HCT116 (cell line): Measurements from ENCODE around the gene TMCO1. TPM values are rescaled to one million over a fixed set of nuclear protein-coding genes. Genes with fewer than 3 reads are reported as not detected.

Experiments
- ATAC-seq: fragments of 200-7000 bp; cut with Tn5 transposase; 2 replicates; pipeline ENCODE4 v1.9.1; 2020; ENCODE audit warnings: mild to moderate bottlenecking, moderate library complexity
- BruUV-seq: library from RNA; stranded (reverse); fragments of 400-500 nt; replicated peaks from 2 replicates; lab custom pipeline; 2021; lab: Mats Ljungman, UMichigan
- CTCF ChIA-PET: fragments of 300-600 bp; sonication (Branson Sonifier 250); formaldehyde crosslinking; loops from one replicate; lab custom pipeline; 2021; ENCODE audit warnings: antibody characterized with exemption; lab: Charles Lee
- POLR2A ChIA-PET: fragments of 300-600, 350-600 bp; sonication (Branson Sonifier 250); formaldehyde crosslinking; loops from one replicate; lab custom pipeline; 2021; ENCODE audit warnings: antibody characterized with exemption; lab: Charles Lee
- RAD21 ChIA-PET, 2 experiments: fragments of 300-600 bp; sonication (Branson Sonifier 250); formaldehyde crosslinking; loops; one replicate each; lab custom pipeline; 2023; ENCODE audit warnings: low total read pairs in 2 of 2; ENCODE audit not compliant: uncharacterized antibody in 2 of 2, unreplicated experiment in 2 of 2, low non-redundant PET in 1 of 2; lab: Charles Lee
- DNase-seq: peaks from one replicate; pipeline ENCODE4 v3.0.0-alpha.2; 2010; ENCODE audit warnings: low read depth, low spot score
- H2AFZ ChIP-seq: fragments of 200-600 bp; shearing (Covaris generic), sonication (generic); 2 replicates; pipeline ENCODE4 v1.6.1; 2017; ENCODE audit warnings: low read depth, mixed run types, mixed read lengths, antibody characterized with exemption, low read length; ENCODE audit not compliant: poor library complexity, severe bottlenecking
- H3K27ac ChIP-seq: 2 replicates; pipeline ENCODE4 v1.5.1; 2012; ENCODE audit warnings: low read depth, low read length
- H3K27me3 ChIP-seq: fragments of 200-600 bp; sonication (generic); 2 replicates; pipeline ENCODE4 v1.6.1; 2016; ENCODE audit warnings: mixed run types, low read length, mixed read lengths; ENCODE audit not compliant: insufficient read depth
- H3K36me3 ChIP-seq, 2 experiments: fragments of 200-500 bp in 1 of 2; fragments of 200-600 bp in 1 of 2; sonication (Bioruptor generic) in 1 of 2; sonication (generic) in 1 of 2; 2 replicates each; pipeline versions ENCODE4 v1.5.1 to v1.6.1; 2014 to 2016; ENCODE audit warnings: low read length in 2 of 2, inconsistent platforms in 1 of 2, mixed read lengths in 1 of 2, mixed run types in 1 of 2; ENCODE audit not compliant: insufficient read depth in 2 of 2, control insufficient read depth in 1 of 2
- H3K4me1 ChIP-seq, 2 experiments: fragments of 200-600 bp in 1 of 2; sonication (generic) in 1 of 2; 2 replicates each; pipeline versions ENCODE4 v1.5.1 to v1.6.1; 2012 to 2017; ENCODE audit warnings: low read length in 2 of 2, inconsistent platforms in 1 of 2, mild to moderate bottlenecking in 1 of 2, mixed read lengths in 1 of 2, mixed run types in 1 of 2, moderate library complexity in 1 of 2; ENCODE audit not compliant: insufficient read depth in 2 of 2, control insufficient read depth in 1 of 2
- H3K4me2 ChIP-seq: fragments of 200-600 bp; sonication (generic); 2 replicates; pipeline ENCODE4 v1.6.1; 2017; ENCODE audit warnings: mixed run types, low read length, mixed read lengths
- H3K4me3 ChIP-seq, 2 experiments: fragments of 200-600 bp in 1 of 2; sonication (generic) in 1 of 2; replicated peaks in 1 of 2; 2 replicates each; pipeline ENCODE4 v1.5.1; 2011 to 2016; ENCODE audit warnings: low read length in 2 of 2, control low read depth in 1 of 2, low read depth in 1 of 2, mild to moderate bottlenecking in 1 of 2, mixed read lengths in 1 of 2, mixed run types in 1 of 2
- H3K79me2 ChIP-seq: fragments of 200-600 bp; sonication (generic); 2 replicates; pipeline ENCODE4 v1.6.1; 2017; ENCODE audit warnings: mild to moderate bottlenecking, mixed run types, low read length, moderate library complexity, mixed read lengths; ENCODE audit not compliant: insufficient read depth
- H3K9ac ChIP-seq: fragments of 200-600 bp; sonication (generic); 2 replicates; pipeline ENCODE4 v1.6.1; 2016; ENCODE audit warnings: low read length, mixed read lengths
- H3K9me2 ChIP-seq: fragments of 200-600 bp; sonication (generic), shearing (Covaris generic); 2 replicates; pipeline ENCODE4 v1.6.1; 2017; ENCODE audit warnings: mixed run types, mild to moderate bottlenecking, moderate library complexity; ENCODE audit not compliant: insufficient read depth
- H3K9me3 ChIP-seq, 2 experiments: fragments of 200-500 bp in 1 of 2; fragments of 200-600 bp in 1 of 2; sonication (Bioruptor generic) in 1 of 2; sonication (generic) in 1 of 2; 2 replicates each; pipeline ENCODE4 v1.6.1; 2014 to 2017; ENCODE audit warnings: low read length in 2 of 2, mixed read lengths in 2 of 2, inconsistent platforms in 1 of 2, low read depth in 1 of 2, mild to moderate bottlenecking in 1 of 2, mixed run types in 1 of 2, moderate library complexity in 1 of 2; ENCODE audit not compliant: control insufficient read depth in 1 of 2, insufficient read depth in 1 of 2
- H4K20me1 ChIP-seq: fragments of 200-600 bp; sonication (generic), shearing (Covaris generic); 2 replicates; pipeline ENCODE4 v1.6.1; 2017; ENCODE audit warnings: mixed run types, mild to moderate bottlenecking, moderate library complexity; ENCODE audit not compliant: insufficient read depth
- CBX3 ChIP-seq: IDR thresholded peaks from 2 replicates; pipeline ENCODE4 v1.6.1; 2012; ENCODE audit warnings: low read depth
- CEBPB ChIP-seq: IDR thresholded peaks from 2 replicates; pipeline ENCODE4 v1.6.1; 2012; ENCODE audit warnings: low read depth
- EGR1 ChIP-seq: IDR thresholded peaks from 2 replicates; pipeline ENCODE4 v1.6.1; 2012; ENCODE audit warnings: low read depth
- ELF1 ChIP-seq: IDR thresholded peaks from 2 replicates; pipeline ENCODE4 v1.6.1; 2012; ENCODE audit warnings: low read depth, borderline replicate concordance
- EZH2 ChIP-seq: fragments of 200-600 bp; sonication (generic); IDR thresholded peaks from 2 replicates; pipeline ENCODE4 v1.6.1; 2017; ENCODE audit warnings: antibody characterized with exemption, mixed run types
- EZH2phosphoT487 ChIP-seq: fragments of 200-600 bp; IDR thresholded peaks from 2 replicates; pipeline ENCODE4 v1.6.1; 2018; ENCODE audit warnings: antibody characterized with exemption, borderline replicate concordance
- FOSL1 ChIP-seq: IDR thresholded peaks from 2 replicates; pipeline ENCODE4 v1.6.1; 2012; ENCODE audit warnings: low read depth
- JUND ChIP-seq: IDR thresholded peaks from 2 replicates; pipeline ENCODE4 v1.6.1; 2012
- POLR2A ChIP-seq: IDR thresholded peaks from 2 replicates; pipeline ENCODE4 v1.7.0; 2011; ENCODE audit warnings: borderline replicate concordance; ENCODE audit not compliant: insufficient read depth, insufficient read length; ENCODE audit errors: extremely low read depth
- POLR2AphosphoS5 ChIP-seq: IDR thresholded peaks from 2 replicates; pipeline ENCODE4 v1.6.1; 2011; ENCODE audit warnings: mild to moderate bottlenecking, low read depth, low read length, moderate library complexity
- RAD21 ChIP-seq: IDR thresholded peaks from 2 replicates; pipeline ENCODE4 v1.6.1; 2012; ENCODE audit warnings: low read depth, mild to moderate bottlenecking
- SIN3A ChIP-seq: IDR thresholded peaks from 2 replicates; pipeline ENCODE4 v1.6.1; 2012; ENCODE audit warnings: low read depth
- SP1 ChIP-seq: IDR thresholded peaks from 2 replicates; pipeline ENCODE4 v1.6.1; 2012; ENCODE audit warnings: low read depth
- YY1 ChIP-seq: IDR thresholded peaks from 2 replicates; pipeline ENCODE4 v1.6.1; 2011; ENCODE audit warnings: low read length, low read depth, moderate library complexity, mild to moderate bottlenecking; ENCODE audit not compliant: insufficient replicate concordance; ENCODE audit errors: extremely low read depth
- ZNF274 ChIP-seq: fragments of 200-500 bp; sonication (Bioruptor generic); IDR thresholded peaks from 2 replicates; pipeline ENCODE4 v1.6.1; 2014; ENCODE audit warnings: mild to moderate bottlenecking, low read depth, low read length, inconsistent platforms
- intact Hi-C: fragments of 100-400 bp; cut with micrococcal nuclease; formaldehyde crosslinking; loops from 2 replicates; pipeline ENCODE4 v1.10.0; 2022
- total RNA-seq: library from RNA; stranded (reverse); gene quantifications from one replicate; pipeline ENCODE4 v1.2.1, GENCODE V29; 2021; ENCODE audit not compliant: unreplicated experiment
- TF ChIP-seq, protein P1 (sequence below): IDR thresholded peaks from 2 replicates; pipeline ENCODE4 v1.6.1; 2011; ENCODE audit warnings: mild to moderate bottlenecking, low read length, moderate library complexity; ENCODE audit not compliant: insufficient replicate concordance; ENCODE audit errors: extremely low read depth
- TF ChIP-seq, protein P2 (sequence below), 3 experiments: fragments of 200-600 bp in 1 of 3; sonication (generic) in 1 of 3; IDR thresholded peaks in 2 of 3; conservative IDR thresholded peaks in 1 of 3; 2 replicates each; pipeline ENCODE4 v1.5.1; 2012 to 2017; ENCODE audit warnings: low read depth in 2 of 3, low read length in 2 of 3, antibody characterized with exemption in 1 of 3, borderline replicate concordance in 1 of 3, control low read depth in 1 of 3, mild to moderate bottlenecking in 1 of 3, mixed read lengths in 1 of 3, mixed run types in 1 of 3, moderate library complexity in 1 of 3; ENCODE audit not compliant: insufficient read depth in 1 of 3
- TF ChIP-seq, protein P3 (sequence below): IDR thresholded peaks from 2 replicates; pipeline ENCODE4 v1.6.1; 2012
- TF ChIP-seq, protein P4 (sequence below): IDR thresholded peaks from 2 replicates; pipeline ENCODE4 v1.6.1; 2012

TMCO1 gene
- total RNA-seq, 1 experiment from 2014 or later = 61.2 TPM

DNA sequence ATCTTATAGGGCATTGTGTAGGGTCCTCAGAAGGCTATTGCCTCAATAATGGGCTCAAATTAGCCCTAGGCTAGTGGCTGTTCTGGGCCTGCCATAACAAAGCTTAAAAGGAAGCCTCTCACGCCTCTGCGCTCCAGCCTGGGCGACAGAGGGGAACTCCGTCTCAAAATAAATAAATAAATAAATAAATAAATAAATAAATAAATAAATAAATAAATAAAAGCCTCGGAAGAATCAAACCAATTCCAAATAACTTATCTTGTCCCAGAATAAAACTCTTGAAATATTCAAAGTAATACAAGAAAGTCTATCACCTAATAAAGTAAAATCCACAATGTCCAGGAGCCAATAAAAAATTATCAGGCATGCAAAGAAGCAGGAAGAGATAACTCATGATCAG, 55.9 kb downstream of the TMCO1 start:
- CTCF ChIA-PET = no interaction called here
- Histone ChIP-seq H3K27me3 (no peaks in the 10 kb centered on the region), H3K9me2 (no peaks in the 10 kb centered on the region), H3K9ac (no peak overlapping the region), H3K4me2 (no peak overlapping the region), H3K4me3 (no peak overlapping the region), H3K9me3 (no peaks in the 10 kb centered on the region), H3K27ac (no peak overlapping the region), H4K20me1 (no peaks in the 10 kb centered on the region), H3K79me2 (no peaks in the 10 kb centered on the region), H3K36me3 (no peaks in the 10 kb centered on the region), H2AFZ (no peak overlapping the region), H3K4me1 (no peaks in the 10 kb centered on the region)
- POLR2A ChIA-PET = no interaction called here
- intact Hi-C loops = loop anchor here (10.0 kb wide), 1 partner anchor 308 kb away; no protein-coding TSS in a partner anchor
- BruUV-seq = no TSS peak
- no peak for TF ChIP-seq EZH2phosphoT487
- no peak for TF ChIP-seq CEBPB
- no peak for TF ChIP-seq POLR2AphosphoS5
- no peak for TF ChIP-seq ELF1
- TF ChIP-seq FOSL1 = no peak
- TF ChIP-seq, protein P1, sequence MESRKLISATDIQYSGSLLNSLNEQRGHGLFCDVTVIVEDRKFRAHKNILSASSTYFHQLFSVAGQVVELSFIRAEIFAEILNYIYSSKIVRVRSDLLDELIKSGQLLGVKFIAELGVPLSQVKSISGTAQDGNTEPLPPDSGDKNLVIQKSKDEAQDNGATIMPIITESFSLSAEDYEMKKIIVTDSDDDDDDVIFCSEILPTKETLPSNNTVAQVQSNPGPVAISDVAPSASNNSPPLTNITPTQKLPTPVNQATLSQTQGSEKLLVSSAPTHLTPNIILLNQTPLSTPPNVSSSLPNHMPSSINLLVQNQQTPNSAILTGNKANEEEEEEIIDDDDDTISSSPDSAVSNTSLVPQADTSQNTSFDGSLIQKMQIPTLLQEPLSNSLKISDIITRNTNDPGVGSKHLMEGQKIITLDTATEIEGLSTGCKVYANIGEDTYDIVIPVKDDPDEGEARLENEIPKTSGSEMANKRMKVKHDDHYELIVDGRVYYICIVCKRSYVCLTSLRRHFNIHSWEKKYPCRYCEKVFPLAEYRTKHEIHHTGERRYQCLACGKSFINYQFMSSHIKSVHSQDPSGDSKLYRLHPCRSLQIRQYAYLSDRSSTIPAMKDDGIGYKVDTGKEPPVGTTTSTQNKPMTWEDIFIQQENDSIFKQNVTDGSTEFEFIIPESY = no peak
- TF ChIP-seq, protein P2, sequence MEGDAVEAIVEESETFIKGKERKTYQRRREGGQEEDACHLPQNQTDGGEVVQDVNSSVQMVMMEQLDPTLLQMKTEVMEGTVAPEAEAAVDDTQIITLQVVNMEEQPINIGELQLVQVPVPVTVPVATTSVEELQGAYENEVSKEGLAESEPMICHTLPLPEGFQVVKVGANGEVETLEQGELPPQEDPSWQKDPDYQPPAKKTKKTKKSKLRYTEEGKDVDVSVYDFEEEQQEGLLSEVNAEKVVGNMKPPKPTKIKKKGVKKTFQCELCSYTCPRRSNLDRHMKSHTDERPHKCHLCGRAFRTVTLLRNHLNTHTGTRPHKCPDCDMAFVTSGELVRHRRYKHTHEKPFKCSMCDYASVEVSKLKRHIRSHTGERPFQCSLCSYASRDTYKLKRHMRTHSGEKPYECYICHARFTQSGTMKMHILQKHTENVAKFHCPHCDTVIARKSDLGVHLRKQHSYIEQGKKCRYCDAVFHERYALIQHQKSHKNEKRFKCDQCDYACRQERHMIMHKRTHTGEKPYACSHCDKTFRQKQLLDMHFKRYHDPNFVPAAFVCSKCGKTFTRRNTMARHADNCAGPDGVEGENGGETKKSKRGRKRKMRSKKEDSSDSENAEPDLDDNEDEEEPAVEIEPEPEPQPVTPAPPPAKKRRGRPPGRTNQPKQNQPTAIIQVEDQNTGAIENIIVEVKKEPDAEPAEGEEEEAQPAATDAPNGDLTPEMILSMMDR (IDR thresholded peaks at IDR 0.05 in 2 of 3, conservative IDR thresholded peaks at IDR 0.05 in 1 of 3; ENCODE audit: borderline replicate concordance in 1 of 3, insufficient read depth in 1 of 3, low read depth in 2 of 3, low read length in 2 of 3) = no peak
- TF ChIP-seq RAD21 = no peak
- TF ChIP-seq SIN3A = no peak
- TF ChIP-seq SP1 = no peak
- TF ChIP-seq YY1 = no peak
- TF ChIP-seq, protein P3, sequence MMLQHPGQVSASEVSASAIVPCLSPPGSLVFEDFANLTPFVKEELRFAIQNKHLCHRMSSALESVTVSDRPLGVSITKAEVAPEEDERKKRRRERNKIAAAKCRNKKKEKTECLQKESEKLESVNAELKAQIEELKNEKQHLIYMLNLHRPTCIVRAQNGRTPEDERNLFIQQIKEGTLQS = no peak
- TF ChIP-seq EGR1 = no peak
- no peak for TF ChIP-seq CBX3
- TF ChIP-seq JUND = no peak
- TF ChIP-seq EZH2 = no peak
- no peak for TF ChIP-seq ZNF274
- no peak for TF ChIP-seq POLR2A
- TF ChIP-seq, protein P4, sequence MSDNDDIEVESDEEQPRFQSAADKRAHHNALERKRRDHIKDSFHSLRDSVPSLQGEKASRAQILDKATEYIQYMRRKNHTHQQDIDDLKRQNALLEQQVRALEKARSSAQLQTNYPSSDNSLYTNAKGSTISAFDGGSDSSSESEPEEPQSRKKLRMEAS = no peak
- DNase-seq (no peak), ATAC-seq (no peak)
- RAD21 ChIA-PET = no interaction called here
